ENCODE measurements around the gene UBE2L6.

UBE2L6 gene

DNA sequence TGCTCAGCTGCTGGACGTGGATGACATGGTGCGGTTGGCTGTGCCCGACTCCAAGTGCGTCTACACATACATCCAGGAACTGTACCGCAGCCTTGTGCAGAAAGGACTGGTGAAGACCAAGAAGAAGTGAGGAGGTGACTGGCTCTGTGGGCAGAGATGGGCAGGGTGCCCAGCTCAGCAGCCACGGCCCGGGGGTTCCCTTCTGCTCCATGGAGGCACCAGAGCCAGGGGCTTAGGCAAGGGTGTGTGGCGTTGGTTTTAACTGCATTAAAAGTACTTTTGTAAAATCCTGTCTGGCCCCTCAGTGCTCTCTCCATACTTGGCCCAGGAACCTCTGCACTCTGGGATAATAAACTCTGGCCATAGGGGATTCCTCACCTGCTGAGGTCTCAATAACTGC is 17.5 kb downstream of the UBE2L6 start:
- Histone ChIP-seq H3K36me3 (ENCODE audit: low read length) (no peaks in the 10 kb centered on the region), H3K27me3 (ENCODE audit: low read length) (no peaks in the 10 kb centered on the region), H3K9me2 (replicated peaks; ENCODE audit: insufficient read depth, low read length) (no peaks in the 10 kb centered on the region), H2AFZ (ENCODE audit: low read depth, low read length, severe bottlenecking) (no peak overlapping the region), H3K9me3 (ENCODE audit: insufficient read depth, low read length) (no peaks in the 10 kb centered on the region), H4K20me1 (ENCODE audit: low read depth, low read length) (no peaks in the 10 kb centered on the region), H3F3A (ENCODE audit: insufficient read depth) (no peaks in the 10 kb centered on the region), H3K9ac (ENCODE audit: low read length) (no peak overlapping the region), H3K27ac (ENCODE audit: low read depth, low read length) (no peak overlapping the region), H3K4me2 (ENCODE audit: low read depth, low read length, poor library complexity, severe bottlenecking) (no peak overlapping the region), H3K4me3 (ENCODE audit: insufficient read depth, low read length, poor library complexity, severe bottlenecking) (no peak overlapping the region), H3K79me2 (ENCODE audit: insufficient read depth, low read length) (no peaks in the 10 kb centered on the region)
- no peak for TF ChIP-seq EZH2phosphoT487 (conservative IDR thresholded peaks at IDR 0.05; ENCODE audit: low read length)
- TF ChIP-seq, protein P1, sequence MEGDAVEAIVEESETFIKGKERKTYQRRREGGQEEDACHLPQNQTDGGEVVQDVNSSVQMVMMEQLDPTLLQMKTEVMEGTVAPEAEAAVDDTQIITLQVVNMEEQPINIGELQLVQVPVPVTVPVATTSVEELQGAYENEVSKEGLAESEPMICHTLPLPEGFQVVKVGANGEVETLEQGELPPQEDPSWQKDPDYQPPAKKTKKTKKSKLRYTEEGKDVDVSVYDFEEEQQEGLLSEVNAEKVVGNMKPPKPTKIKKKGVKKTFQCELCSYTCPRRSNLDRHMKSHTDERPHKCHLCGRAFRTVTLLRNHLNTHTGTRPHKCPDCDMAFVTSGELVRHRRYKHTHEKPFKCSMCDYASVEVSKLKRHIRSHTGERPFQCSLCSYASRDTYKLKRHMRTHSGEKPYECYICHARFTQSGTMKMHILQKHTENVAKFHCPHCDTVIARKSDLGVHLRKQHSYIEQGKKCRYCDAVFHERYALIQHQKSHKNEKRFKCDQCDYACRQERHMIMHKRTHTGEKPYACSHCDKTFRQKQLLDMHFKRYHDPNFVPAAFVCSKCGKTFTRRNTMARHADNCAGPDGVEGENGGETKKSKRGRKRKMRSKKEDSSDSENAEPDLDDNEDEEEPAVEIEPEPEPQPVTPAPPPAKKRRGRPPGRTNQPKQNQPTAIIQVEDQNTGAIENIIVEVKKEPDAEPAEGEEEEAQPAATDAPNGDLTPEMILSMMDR (IDR thresholded peaks at IDR 0.05; ENCODE audit: insufficient read depth, low read length, poor library complexity, severe bottlenecking): no peak

GRCh38 chr11:57547854-57548377 is 19.6 kb downstream of the UBE2L6 start:
- no peaks in the 10 kb centered on the region for H3F3A ChIP-seq (ENCODE audit: insufficient read depth)
- no peaks in the 10 kb centered on the region for H3K9me3 ChIP-seq (ENCODE audit: insufficient read depth, low read length)
- no peaks in the 10 kb centered on the region for H3K27me3 ChIP-seq (ENCODE audit: low read length)
- H3K9ac ChIP-seq (ENCODE audit: low read length): no peak overlapping the region
- H3K27ac ChIP-seq (ENCODE audit: low read depth, low read length): no peak overlapping the region
- H3K36me3 ChIP-seq (ENCODE audit: low read length): no peaks in the 10 kb centered on the region
- H2AFZ ChIP-seq (ENCODE audit: low read depth, low read length, severe bottlenecking): no peak overlapping the region
- no peaks in the 10 kb centered on the region for H3K9me2 ChIP-seq (replicated peaks; ENCODE audit: insufficient read depth, low read length)
- no peak overlapping the region for H3K4me2 ChIP-seq (ENCODE audit: low read depth, low read length, poor library complexity, severe bottlenecking)
- no peaks in the 10 kb centered on the region for H3K79me2 ChIP-seq (ENCODE audit: insufficient read depth, low read length)
- TF ChIP-seq, protein P1 (IDR thresholded peaks at IDR 0.05; ENCODE audit: insufficient read depth, low read length, poor library complexity, severe bottlenecking): no peak
- H4K20me1 ChIP-seq (ENCODE audit: low read depth, low read length): no peaks in the 10 kb centered on the region
- H3K4me3 ChIP-seq (ENCODE audit: insufficient read depth, low read length, poor library complexity, severe bottlenecking): no peak overlapping the region

GRCh38 chr11:57546869-57547475 is 20.5 kb downstream of the UBE2L6 start:
- Histone ChIP-seq H3K27me3 (ENCODE audit: low read length) (no peaks in the 10 kb centered on the region), H3K9ac (ENCODE audit: low read length) (no peak overlapping the region), H3K4me3 (ENCODE audit: insufficient read depth, low read length, poor library complexity, severe bottlenecking) (no peak overlapping the region), H3K27ac (ENCODE audit: low read depth, low read length) (no peak overlapping the region), H3K9me2 (replicated peaks; ENCODE audit: insufficient read depth, low read length) (no peaks in the 10 kb centered on the region), H4K20me1 (ENCODE audit: low read depth, low read length) (no peaks in the 10 kb centered on the region), H3K79me2 (ENCODE audit: insufficient read depth, low read length) (no peaks in the 10 kb centered on the region), H3K36me3 (ENCODE audit: low read length) (no peaks in the 10 kb centered on the region), H2AFZ (ENCODE audit: low read depth, low read length, severe bottlenecking) (no peak overlapping the region), H3F3A (ENCODE audit: insufficient read depth) (no peaks in the 10 kb centered on the region), H3K9me3 (ENCODE audit: insufficient read depth, low read length) (no peaks in the 10 kb centered on the region), H3K4me2 (ENCODE audit: low read depth, low read length, poor library complexity, severe bottlenecking) (no peak overlapping the region)
- TF ChIP-seq, protein P1 (IDR thresholded peaks at IDR 0.05; ENCODE audit: insufficient read depth, low read length, poor library complexity, severe bottlenecking): no peak
- no peak for TF ChIP-seq EZH2phosphoT487 (conservative IDR thresholded peaks at IDR 0.05; ENCODE audit: low read length)
